ENCODE data around the gene CADM2.

CADM2 gene

GRCh38 chr3:85922374-85922773, 963.6 kb downstream of the CADM2 start:
- H3K4me1 Mint-ChIP-seq = no peaks in the 10 kb centered on the region
- H3K27ac Mint-ChIP-seq = no peak overlapping the region
- TF ChIP-seq CTCF (IDR thresholded peaks at IDR 0.05; ENCODE audit: unreplicated experiment in 3 of 3) = no peak
- H3K27me3 Mint-ChIP-seq (ENCODE audit: low read depth) = no peaks in the 10 kb centered on the region
- H3K36me3 Mint-ChIP-seq (ENCODE audit: low read depth) = no peaks in the 10 kb centered on the region
- peaks cover 4% of the 10 kb centered on the region for H3K9me3 Mint-ChIP-seq
- H3K4me3 Mint-ChIP-seq = no peak overlapping the region

- no peak for TF ChIP-seq CTCF (IDR thresholded peaks at IDR 0.05; ENCODE audit: unreplicated experiment in 3 of 3)
- Mint-ChIP-seq H3K27me3 (ENCODE audit: low read depth) (no peaks in the 10 kb centered on the region), H3K9me3 (no peaks in the 10 kb centered on the region), H3K36me3 (ENCODE audit: low read depth) (no peaks in the 10 kb centered on the region), H3K4me3 (no peak overlapping the region), H3K27ac (no peak overlapping the region), H3K4me1 (peaks cover under 1% of the 10 kb centered on the region)
These were observed 971.9 kb downstream of the CADM2 start for GRCh38 chr3:85930718-85931117.

- Mint-ChIP-seq H3K9me3 (no peaks in the 10 kb centered on the region), H3K27me3 (ENCODE audit: low read depth) (no peaks in the 10 kb centered on the region), H3K4me3 (no peak overlapping the region), H3K27ac (no peak overlapping the region), H3K4me1 (peaks cover 10% of the 10 kb centered on the region), H3K36me3 (ENCODE audit: low read depth) (no peaks in the 10 kb centered on the region)
- TF ChIP-seq CTCF (IDR thresholded peaks at IDR 0.05; ENCODE audit: unreplicated experiment in 3 of 3) = no peak
These were observed 974.5 kb downstream of the CADM2 start for GRCh38 chr3:85933326-85933725.

- no peaks in the 10 kb centered on the region for H3K36me3 Mint-ChIP-seq (ENCODE audit: low read depth)
- peaks cover 20% of the 10 kb centered on the region for H3K4me1 Mint-ChIP-seq
- no peak overlapping the region for H3K27ac Mint-ChIP-seq
- H3K9me3 Mint-ChIP-seq = no peaks in the 10 kb centered on the region
- H3K27me3 Mint-ChIP-seq (ENCODE audit: low read depth) = no peaks in the 10 kb centered on the region
- TF ChIP-seq CTCF (IDR thresholded peaks at IDR 0.05; ENCODE audit: unreplicated experiment in 3 of 3) = no peak
- no peak overlapping the region for H3K4me3 Mint-ChIP-seq
These were observed 976.4 kb downstream of the CADM2 start for GRCh38 chr3:85935171-85935570.

- Mint-ChIP-seq H3K27ac (peak overlapping the region in 2 of 3 experiments; percentile 76 to 88), H3K4me3 (no peak overlapping the region), H3K36me3 (ENCODE audit: low read depth) (no peaks in the 10 kb centered on the region), H3K4me1 (peaks cover 20% of the 10 kb centered on the region), H3K9me3 (peaks cover 10% of the 10 kb centered on the region), H3K27me3 (ENCODE audit: low read depth) (no peaks in the 10 kb centered on the region)
- TF ChIP-seq CTCF (IDR thresholded peaks at IDR 0.05; ENCODE audit: unreplicated experiment in 3 of 3) = no peak
These were observed 980.3 kb downstream of the CADM2 start for GRCh38 chr3:85939074-85939482.

GRCh38 chr3:85950435-85950834, 991.6 kb downstream of the CADM2 start:
- TF ChIP-seq CTCF (IDR thresholded peaks at IDR 0.05; ENCODE audit: unreplicated experiment in 3 of 3) = no peak
- Mint-ChIP-seq H3K36me3 (ENCODE audit: low read depth) (no peaks in the 10 kb centered on the region), H3K9me3 (no peaks in the 10 kb centered on the region), H3K27me3 (ENCODE audit: low read depth) (no peaks in the 10 kb centered on the region), H3K4me3 (no peak overlapping the region), H3K27ac (no peak overlapping the region), H3K4me1 (no peaks in the 10 kb centered on the region)
